Endothelial cell of umbilical vein (primary cell): ENCODE data around the gene TRAPPC8. TPM values are rescaled to one million over a fixed set of nuclear protein-coding genes. Genes with fewer than 3 reads are reported as not detected.

ENCODE experiments used
- BruUV-seq: library from RNA; stranded (reverse); fragments of 400-500 nt; replicated peaks from 2 replicates; lab custom pipeline; 2021; lab: Mats Ljungman, UMichigan
- CTCF ChIA-PET: fragments of 300-600, 350-600 bp; sonication (Branson Sonifier 250); formaldehyde crosslinking; loops from one replicate; lab custom pipeline; 2021; ENCODE audit warnings: antibody characterized with exemption, inconsistent platforms; lab: Charles Lee
- POLR2A ChIA-PET: fragments of 300-600, 350-600 bp; sonication (Branson Sonifier 250); formaldehyde crosslinking; loops from one replicate; lab custom pipeline; 2021; ENCODE audit warnings: antibody characterized with exemption, inconsistent platforms; lab: Charles Lee
- DNase-seq: peaks from one replicate; pipeline ENCODE4 v3.0.0-alpha.2; 2011; ENCODE audit warnings: low read depth, low spot score
- FAIRE-seq: peaks from 2 replicates; lab custom pipeline; 2011; peaks lifted over from hg19 to GRCh38; lab: Jason Lieb, UNC
- H2AFZ ChIP-seq: 2 replicates; pipeline ENCODE4 v1.6.0; 2012; ENCODE audit warnings: low read depth, low read length, control low read depth, inconsistent platforms
- H3K27ac ChIP-seq: 2 replicates; pipeline ENCODE4 v1.5.1; 2011; ENCODE audit warnings: low read depth, mild to moderate bottlenecking, control low read depth, low read length, moderate library complexity; ENCODE audit not compliant: insufficient read depth
- H3K27me3 ChIP-seq, 2 experiments: 2 replicates each; pipeline versions ENCODE4 v1.6.0 to v1.6.1; 2011; ENCODE audit warnings: low read length in 2 of 2, mixed read lengths in 1 of 2; ENCODE audit not compliant: control insufficient read depth in 2 of 2, insufficient read depth in 2 of 2
- H3K36me3 ChIP-seq, 2 experiments: 2 replicates in 1 of 2; 3 replicates in 1 of 2; pipeline ENCODE4 v1.5.1; 2011; ENCODE audit warnings: low read length in 2 of 2, mild to moderate bottlenecking in 1 of 2, moderate library complexity in 1 of 2; ENCODE audit not compliant: control insufficient read depth in 2 of 2, insufficient read depth in 2 of 2; ENCODE audit errors: extremely low read depth in 1 of 2
- H3K4me1 ChIP-seq: 3 replicates; pipeline ENCODE4 v1.5.1; 2011; ENCODE audit warnings: mild to moderate bottlenecking, low read length; ENCODE audit not compliant: control insufficient read depth, insufficient read depth; ENCODE audit errors: extremely low read depth
- H3K4me2 ChIP-seq: 2 replicates; pipeline ENCODE4 v1.6.1; 2011; ENCODE audit warnings: low read length, control low read depth, mixed read lengths; ENCODE audit not compliant: insufficient read depth
- H3K4me3 ChIP-seq, 3 experiments: fragments of 200-600 bp in 1 of 3; sonication (generic), shearing (Covaris generic) in 1 of 3; replicated peaks in 1 of 3; 2 replicates each; pipeline ENCODE4 v1.5.1; 2011 to 2016; ENCODE audit warnings: control low read depth in 3 of 3, low read length in 3 of 3, mild to moderate bottlenecking in 2 of 3, inconsistent platforms in 1 of 3, low read depth in 1 of 3, moderate library complexity in 1 of 3; ENCODE audit not compliant: insufficient read depth in 1 of 3
- H3K79me2 ChIP-seq: 2 replicates; pipeline ENCODE4 v1.6.0; 2012; ENCODE audit warnings: low read length, inconsistent platforms; ENCODE audit not compliant: control insufficient read depth, insufficient read depth
- H3K9ac ChIP-seq: replicated peaks from 2 replicates; pipeline ENCODE3; 2011; ENCODE audit warnings: low read length, control low read depth; ENCODE audit not compliant: insufficient read depth; ENCODE audit errors: extremely low read depth
- H3K9me1 ChIP-seq: replicated peaks from 3 replicates; pipeline ENCODE4 v1.6.0; 2011; ENCODE audit warnings: mild to moderate bottlenecking, low read length; ENCODE audit not compliant: control insufficient read depth, insufficient read depth; ENCODE audit errors: extremely low read depth
- H3K9me3 ChIP-seq: replicated peaks from 2 replicates; pipeline ENCODE4 v1.5.1; 2012; ENCODE audit warnings: low read length, inconsistent platforms; ENCODE audit not compliant: control insufficient read depth, insufficient read depth
- H4K20me1 ChIP-seq: replicated peaks from 2 replicates; pipeline ENCODE3; 2011; ENCODE audit warnings: mild to moderate bottlenecking, low read length; ENCODE audit not compliant: control insufficient read depth, insufficient read depth; ENCODE audit errors: extremely low read depth
- EZH2 ChIP-seq: IDR thresholded peaks from 2 replicates; pipeline ENCODE4 v1.6.1; 2012; ENCODE audit warnings: borderline replicate concordance, low read depth, mild to moderate bottlenecking, moderate library complexity, low read length, inconsistent platforms; ENCODE audit not compliant: severe bottlenecking
- FOS ChIP-seq: IDR thresholded peaks from 2 replicates; pipeline ENCODE4 v1.6.1; 2011; ENCODE audit warnings: mild to moderate bottlenecking, low read length, moderate library complexity, borderline replicate concordance; ENCODE audit not compliant: insufficient read depth
- GATA2 ChIP-seq: IDR thresholded peaks from 2 replicates; pipeline ENCODE4 v1.7.0; 2011; ENCODE audit warnings: low read depth, mild to moderate bottlenecking, moderate library complexity, mixed read lengths, low read length; ENCODE audit not compliant: insufficient read length, insufficient read depth
- JUN ChIP-seq: IDR thresholded peaks from 2 replicates; pipeline ENCODE4 v1.6.1; 2011; ENCODE audit warnings: borderline replicate concordance, low read depth; ENCODE audit not compliant: insufficient read length, insufficient read depth
- MYC ChIP-seq: IDR thresholded peaks from one replicate; pipeline ENCODE4 v1.6.1; 2011; ENCODE audit warnings: mild to moderate bottlenecking, low read depth, low read length
- POLR2A ChIP-seq: IDR thresholded peaks from 2 replicates; pipeline ENCODE4 v1.6.1; 2012; ENCODE audit warnings: low read depth, mild to moderate bottlenecking, control low read depth, low read length
- POLR2AphosphoS5 ChIP-seq: IDR thresholded peaks from 2 replicates; pipeline ENCODE4 v1.6.1; 2012; ENCODE audit warnings: low read depth, mild to moderate bottlenecking, control low read depth, low read length, moderate library complexity; ENCODE audit not compliant: insufficient read depth
- dilution Hi-C: fragments of 300-500 bp; cut with MboI; formaldehyde crosslinking; loops from one replicate; pipeline ENCODE4 v1.15.0; 2019; ENCODE audit warnings: low sequenced_read_pairs; ENCODE audit not compliant: extremely low pct_ligation_motif_present
- intact Hi-C: fragments of 100-400 bp; cut with micrococcal nuclease; formaldehyde crosslinking; loops from one replicate; pipeline ENCODE4 v1.10.0; 2022
- polyA plus RNA-seq, 4 experiments: library from polyadenylated mRNA; depleted of rRNA in 3 of 4; stranded (reverse) in 3 of 4; unstranded in 1 of 4; fragments of >200 nt; gene quantifications; 2 replicates each; pipeline versions ENCODE4 v1.2.1 to v1.2.3, GENCODE V29; 2011 to 2012; ENCODE audit warnings: missing spikeins in 1 of 4
- total RNA-seq: library from RNA; stranded (reverse); gene quantifications from 2 replicates; pipeline ENCODE4 v1.2.3, GENCODE V29; 2021
- TF ChIP-seq, protein P1 (sequence below), 2 donors: IDR thresholded peaks; 1 replicate in 1 of 2; 2 replicates in 1 of 2; pipeline ENCODE4 v1.5.1; 2011; ENCODE audit warnings: low read length in 2 of 2, mild to moderate bottlenecking in 2 of 2, moderate library complexity in 2 of 2, control low read depth in 1 of 2, inconsistent platforms in 1 of 2, low read depth in 1 of 2; ENCODE audit not compliant: insufficient read depth in 1 of 2; ENCODE audit errors: extremely low read depth in 1 of 2
- TF ChIP-seq, protein P2 (sequence below): IDR thresholded peaks from 2 replicates; pipeline ENCODE4 v1.6.1; 2011; ENCODE audit not compliant: insufficient read depth, insufficient read length

Gene TRAPPC8
- total and polyA plus RNA-seq, 2 donors (not counting 3 experiments of a cell fraction or from before 2014, with no cell fraction given) = 25.0 to 30.1 TPM

DNA sequence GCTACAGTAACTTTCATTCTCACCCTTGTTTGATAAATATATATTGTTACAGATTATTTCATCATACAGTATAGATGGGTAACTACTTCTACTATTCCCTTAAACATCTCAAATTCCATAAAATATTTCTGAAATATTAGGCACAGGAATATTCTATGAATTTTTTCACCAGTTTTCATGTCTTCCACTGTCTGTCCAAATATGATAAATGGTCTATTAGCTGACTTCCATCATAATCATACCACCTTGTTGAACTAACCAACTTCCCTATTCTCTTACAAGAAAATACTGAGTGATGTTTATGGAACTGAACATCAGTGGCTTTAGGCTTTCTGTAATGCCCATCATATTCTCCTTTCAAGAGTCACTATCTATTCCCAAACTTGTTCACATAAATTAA, 82.4 kb downstream of the TRAPPC8 start:
- intact Hi-C loops (no loop called here), dilution Hi-C loops (no loop called here)
- POLR2A ChIA-PET = interaction anchor here (0.6 kb wide), 1 partner anchor 12 kb away, joined by 3 read pairs; no protein-coding TSS in a partner anchor
- H2AFZ ChIP-seq = no peak overlapping the region
- CTCF ChIA-PET = interaction anchor here (0.9 to 1.8 kb wide), 3 partner anchors 9 to 11 kb away, joined by 3 to 5 read pairs (median 4); no protein-coding TSS in a partner anchor
- peaks cover 15% of the 10 kb centered on the region for H3K4me1 ChIP-seq
- H3K36me3 ChIP-seq = peaks cover 0 to 7% of the 10 kb centered on the region in 2 experiments
- TF ChIP-seq, protein P1, sequence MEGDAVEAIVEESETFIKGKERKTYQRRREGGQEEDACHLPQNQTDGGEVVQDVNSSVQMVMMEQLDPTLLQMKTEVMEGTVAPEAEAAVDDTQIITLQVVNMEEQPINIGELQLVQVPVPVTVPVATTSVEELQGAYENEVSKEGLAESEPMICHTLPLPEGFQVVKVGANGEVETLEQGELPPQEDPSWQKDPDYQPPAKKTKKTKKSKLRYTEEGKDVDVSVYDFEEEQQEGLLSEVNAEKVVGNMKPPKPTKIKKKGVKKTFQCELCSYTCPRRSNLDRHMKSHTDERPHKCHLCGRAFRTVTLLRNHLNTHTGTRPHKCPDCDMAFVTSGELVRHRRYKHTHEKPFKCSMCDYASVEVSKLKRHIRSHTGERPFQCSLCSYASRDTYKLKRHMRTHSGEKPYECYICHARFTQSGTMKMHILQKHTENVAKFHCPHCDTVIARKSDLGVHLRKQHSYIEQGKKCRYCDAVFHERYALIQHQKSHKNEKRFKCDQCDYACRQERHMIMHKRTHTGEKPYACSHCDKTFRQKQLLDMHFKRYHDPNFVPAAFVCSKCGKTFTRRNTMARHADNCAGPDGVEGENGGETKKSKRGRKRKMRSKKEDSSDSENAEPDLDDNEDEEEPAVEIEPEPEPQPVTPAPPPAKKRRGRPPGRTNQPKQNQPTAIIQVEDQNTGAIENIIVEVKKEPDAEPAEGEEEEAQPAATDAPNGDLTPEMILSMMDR (IDR thresholded peaks at IDR 0.05; ENCODE audit: extremely low read depth in 1 of 2, insufficient read depth in 1 of 2, low read depth in 1 of 2, low read length in 2 of 2) = no peak
- no peak for TF ChIP-seq MYC
- TF ChIP-seq POLR2A = no peak
- TF ChIP-seq EZH2 = no peak
- no peak for TF ChIP-seq POLR2AphosphoS5
- no peak for TF ChIP-seq JUN
- TF ChIP-seq FOS = no peak
- no peak for TF ChIP-seq GATA2
- TF ChIP-seq, protein P2, sequence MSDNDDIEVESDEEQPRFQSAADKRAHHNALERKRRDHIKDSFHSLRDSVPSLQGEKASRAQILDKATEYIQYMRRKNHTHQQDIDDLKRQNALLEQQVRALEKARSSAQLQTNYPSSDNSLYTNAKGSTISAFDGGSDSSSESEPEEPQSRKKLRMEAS = no peak
- H3K9ac ChIP-seq = no peak overlapping the region
- no peak overlapping the region for H3K27ac ChIP-seq
- FAIRE-seq (no peak), DNase-seq (no peak)
- H3K4me3 ChIP-seq = no peak overlapping the region
- no peaks in the 10 kb centered on the region for H3K9me1 ChIP-seq
- BruUV-seq = no TSS peak
- H4K20me1 ChIP-seq = no peaks in the 10 kb centered on the region
- H3K27me3 ChIP-seq = no peaks in the 10 kb centered on the region
- H3K4me2 ChIP-seq = no peak overlapping the region
- H3K79me2 ChIP-seq = no peaks in the 10 kb centered on the region
- no peaks in the 10 kb centered on the region for H3K9me3 ChIP-seq
